ENCODE results near the gene PDE6B.

Gene PDE6B

GRCh38 chr4:604131-604530 lies 21.2 kb upstream of the PDE6B start:
- Histone ChIP-seq H3K36me3 (ENCODE audit: control insufficient read depth, insufficient read depth, low read length) (no peaks in the 10 kb centered on the region), H3K4me1 (ENCODE audit: control insufficient read depth, insufficient read depth, low read length) (no peaks in the 10 kb centered on the region), H3K9me3 (ENCODE audit: control insufficient read depth, insufficient read depth, low read length) (no peaks in the 10 kb centered on the region), H3K4me3 (ENCODE audit: low read depth, low read length) (no peak overlapping the region), H3K9ac (ENCODE audit: low read depth, low read length) (no peak overlapping the region), H3K27me3 (ENCODE audit: control insufficient read depth, insufficient read depth, low read length) (no peaks in the 10 kb centered on the region)

GRCh38 chr4:605702-606425 lies 19.5 kb upstream of the PDE6B start:
- H3K9me3 ChIP-seq (ENCODE audit: control insufficient read depth, insufficient read depth, low read length): no peaks in the 10 kb centered on the region
- no peak overlapping the region for H3K9ac ChIP-seq (ENCODE audit: low read depth, low read length)
- H3K4me3 ChIP-seq (ENCODE audit: low read depth, low read length): no peak overlapping the region
- no peaks in the 10 kb centered on the region for H3K4me1 ChIP-seq (ENCODE audit: control insufficient read depth, insufficient read depth, low read length)
- no peaks in the 10 kb centered on the region for H3K27me3 ChIP-seq (ENCODE audit: control insufficient read depth, insufficient read depth, low read length)
- no peaks in the 10 kb centered on the region for H3K36me3 ChIP-seq (ENCODE audit: control insufficient read depth, insufficient read depth, low read length)

- Histone ChIP-seq H3K9ac (ENCODE audit: low read depth, low read length) (no peak overlapping the region), H3K4me3 (ENCODE audit: low read depth, low read length) (no peak overlapping the region), H3K9me3 (ENCODE audit: control insufficient read depth, insufficient read depth, low read length) (no peaks in the 10 kb centered on the region), H3K4me1 (ENCODE audit: control insufficient read depth, insufficient read depth, low read length) (no peaks in the 10 kb centered on the region), H3K36me3 (ENCODE audit: control insufficient read depth, insufficient read depth, low read length) (no peaks in the 10 kb centered on the region), H3K27me3 (ENCODE audit: control insufficient read depth, insufficient read depth, low read length) (no peaks in the 10 kb centered on the region)
Observed at GRCh38 chr4:608236-608635, 17.1 kb upstream of the PDE6B start.

- Histone ChIP-seq H3K36me3 (ENCODE audit: control insufficient read depth, insufficient read depth, low read length) (no peaks in the 10 kb centered on the region), H3K9ac (ENCODE audit: low read depth, low read length) (no peak overlapping the region), H3K9me3 (ENCODE audit: control insufficient read depth, insufficient read depth, low read length) (no peaks in the 10 kb centered on the region), H3K4me1 (ENCODE audit: control insufficient read depth, insufficient read depth, low read length) (no peaks in the 10 kb centered on the region), H3K27me3 (ENCODE audit: control insufficient read depth, insufficient read depth, low read length) (no peaks in the 10 kb centered on the region), H3K4me3 (ENCODE audit: low read depth, low read length) (no peak overlapping the region)
Observed at GRCh38 chr4:609400-610050, 15.8 kb upstream of the PDE6B start.

- Histone ChIP-seq H3K9me3 (ENCODE audit: control insufficient read depth, insufficient read depth, low read length) (no peaks in the 10 kb centered on the region), H3K4me3 (ENCODE audit: low read depth, low read length) (no peak overlapping the region), H3K4me1 (ENCODE audit: control insufficient read depth, insufficient read depth, low read length) (no peaks in the 10 kb centered on the region), H3K27me3 (ENCODE audit: control insufficient read depth, insufficient read depth, low read length) (no peaks in the 10 kb centered on the region), H3K9ac (ENCODE audit: low read depth, low read length) (no peak overlapping the region), H3K36me3 (ENCODE audit: control insufficient read depth, insufficient read depth, low read length) (no peaks in the 10 kb centered on the region)
Observed at GRCh38 chr4:610411-611261, 14.7 kb upstream of the PDE6B start.

GRCh38 chr4:612052-612748 lies 13.2 kb upstream of the PDE6B start:
- Histone ChIP-seq H3K27me3 (ENCODE audit: control insufficient read depth, insufficient read depth, low read length) (no peaks in the 10 kb centered on the region), H3K9me3 (ENCODE audit: control insufficient read depth, insufficient read depth, low read length) (no peaks in the 10 kb centered on the region), H3K9ac (ENCODE audit: low read depth, low read length) (no peak overlapping the region), H3K4me1 (ENCODE audit: control insufficient read depth, insufficient read depth, low read length) (no peaks in the 10 kb centered on the region), H3K36me3 (ENCODE audit: control insufficient read depth, insufficient read depth, low read length) (no peaks in the 10 kb centered on the region), H3K4me3 (ENCODE audit: low read depth, low read length) (no peak overlapping the region)

GRCh38 chr4:612749-613125 lies 12.6 kb upstream of the PDE6B start:
- H3K27me3 ChIP-seq (ENCODE audit: control insufficient read depth, insufficient read depth, low read length): no peaks in the 10 kb centered on the region
- no peak overlapping the region for H3K9ac ChIP-seq (ENCODE audit: low read depth, low read length)
- H3K4me3 ChIP-seq (ENCODE audit: low read depth, low read length): no peak overlapping the region
- H3K9me3 ChIP-seq (ENCODE audit: control insufficient read depth, insufficient read depth, low read length): no peaks in the 10 kb centered on the region
- H3K36me3 ChIP-seq (ENCODE audit: control insufficient read depth, insufficient read depth, low read length): no peaks in the 10 kb centered on the region
- no peaks in the 10 kb centered on the region for H3K4me1 ChIP-seq (ENCODE audit: control insufficient read depth, insufficient read depth, low read length)

- Histone ChIP-seq H3K9ac (ENCODE audit: low read depth, low read length) (no peak overlapping the region), H3K4me3 (ENCODE audit: low read depth, low read length) (no peak overlapping the region), H3K4me1 (ENCODE audit: control insufficient read depth, insufficient read depth, low read length) (no peaks in the 10 kb centered on the region), H3K27me3 (ENCODE audit: control insufficient read depth, insufficient read depth, low read length) (no peaks in the 10 kb centered on the region), H3K36me3 (ENCODE audit: control insufficient read depth, insufficient read depth, low read length) (no peaks in the 10 kb centered on the region), H3K9me3 (ENCODE audit: control insufficient read depth, insufficient read depth, low read length) (no peaks in the 10 kb centered on the region)
Observed at GRCh38 chr4:613126-613525, 12.2 kb upstream of the PDE6B start.

GRCh38 chr4:616091-616490 lies 9.3 kb upstream of the PDE6B start:
- no peaks in the 10 kb centered on the region for H3K9me3 ChIP-seq (ENCODE audit: control insufficient read depth, insufficient read depth, low read length)
- H3K4me3 ChIP-seq (ENCODE audit: low read depth, low read length): no peak overlapping the region
- no peaks in the 10 kb centered on the region for H3K4me1 ChIP-seq (ENCODE audit: control insufficient read depth, insufficient read depth, low read length)
- no peaks in the 10 kb centered on the region for H3K36me3 ChIP-seq (ENCODE audit: control insufficient read depth, insufficient read depth, low read length)
- no peaks in the 10 kb centered on the region for H3K27me3 ChIP-seq (ENCODE audit: control insufficient read depth, insufficient read depth, low read length)
- no peak overlapping the region for H3K9ac ChIP-seq (ENCODE audit: low read depth, low read length)

- Histone ChIP-seq H3K27me3 (ENCODE audit: control insufficient read depth, insufficient read depth, low read length) (no peaks in the 10 kb centered on the region), H3K4me3 (ENCODE audit: low read depth, low read length) (no peak overlapping the region), H3K9me3 (ENCODE audit: control insufficient read depth, insufficient read depth, low read length) (no peaks in the 10 kb centered on the region), H3K9ac (ENCODE audit: low read depth, low read length) (no peak overlapping the region), H3K36me3 (ENCODE audit: control insufficient read depth, insufficient read depth, low read length) (no peaks in the 10 kb centered on the region), H3K4me1 (ENCODE audit: control insufficient read depth, insufficient read depth, low read length) (no peaks in the 10 kb centered on the region)
Observed at GRCh38 chr4:616911-617643, 8.3 kb upstream of the PDE6B start.

All from iPS-15b (cell line).